ENCODE results near the gene RASAL3.

DNA sequence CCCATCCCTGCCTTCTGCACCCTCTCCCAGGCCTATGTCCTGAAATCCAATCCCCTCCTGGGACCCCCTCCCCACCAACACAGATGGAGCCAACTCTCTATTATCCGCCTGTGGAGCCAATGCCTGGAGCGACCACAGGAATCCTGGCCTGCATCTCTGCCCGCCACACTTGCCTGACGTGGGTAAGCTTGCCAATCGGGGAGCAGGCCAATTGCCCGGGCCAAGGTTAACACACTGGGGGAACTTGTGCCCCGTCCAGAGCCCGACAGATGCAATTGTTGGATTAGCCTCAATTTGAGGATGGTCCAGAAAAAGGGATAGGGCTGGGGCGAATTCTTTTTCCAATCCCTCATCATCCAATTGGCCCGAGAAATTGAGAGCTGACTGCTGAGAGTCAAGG lies 20.5 kb downstream of the RASAL3 start:
- TF ChIP-seq EZH2 (IDR thresholded peaks at IDR 0.05) (no peak), SIN3A (IDR thresholded peaks at IDR 0.05; ENCODE audit: low read depth) (no peak)
